GM12873 (cell line): ENCODE data around the gene CDC34.

Source experiments
- CTCF ChIP-seq: IDR thresholded peaks from 2 replicates; pipeline ENCODE4 v1.5.1; 2012; ENCODE audit warnings: low read depth, mild to moderate bottlenecking, moderate library complexity, low read length, control low read depth; ENCODE audit not compliant: insufficient read depth; ENCODE audit errors: missing control alignments

The CDC34 gene

GRCh38 chr19:588093-588740, 56.7 kb downstream of the CDC34 start:
- TF ChIP-seq CTCF: peak; percentile 63

GRCh38 chr19:588741-589692, 57.5 kb downstream of the CDC34 start:
- TF ChIP-seq CTCF: no peak

GRCh38 chr19:589693-590395, 58.3 kb downstream of the CDC34 start, which contains the start of gene HCN2:
TSS of gene HCN2 (plus strand) at chr19:589881. CDS start at chr19:589946, 65 bp downstream.
- TF ChIP-seq CTCF: no peak

GRCh38 chr19:590396-590745, 58.8 kb downstream of the CDC34 start:
- no peak for TF ChIP-seq CTCF

GRCh38 chr19:590750-591098, 59.2 kb downstream of the CDC34 start:
- no peak for TF ChIP-seq CTCF

- no peak for TF ChIP-seq CTCF
Measured at GRCh38 chr19:591099-591958, 59.8 kb downstream of the CDC34 start.
